GM18508 (cell line): ENCODE measurements around the gene MAN2A2.
A peak's percentile ranks its signal among the peaks of the same experiment; 100 is the strongest.
"Not testable (repeated sequence)": the region's sequence is repeated elsewhere in the genome, so short reads cannot be mapped to it uniquely, and the experiment has no call there.

ENCODE experiments used
- ATAC-seq: cut with Tn5 transposase; IDR thresholded peaks from one replicate; pipeline ENCODE4 v1.9.1; 2021; ENCODE audit warnings: moderate number of reproducible peaks; ENCODE audit not compliant: insufficient read depth, unreplicated experiment

Gene MAN2A2

GRCh38 chr15:90901175-90902039 lies 1.7 kb upstream of the MAN2A2 start:
- no peak for ATAC-seq

- peak; percentile 45 for ATAC-seq
These were observed 862 bp upstream of the MAN2A2 start for GRCh38 chr15:90902040-90902839.

GRCh38 chr15:90903733-90904536 lies 833 bp downstream of the MAN2A2 start:
- ATAC-seq, result no peak

- no peak for ATAC-seq
These were observed 1.6 kb downstream of the MAN2A2 start for GRCh38 chr15:90904746-90905145.

GRCh38 chr15:90905306-90906180 lies 2.4 kb downstream of the MAN2A2 start:
- no peak for ATAC-seq

DNA sequence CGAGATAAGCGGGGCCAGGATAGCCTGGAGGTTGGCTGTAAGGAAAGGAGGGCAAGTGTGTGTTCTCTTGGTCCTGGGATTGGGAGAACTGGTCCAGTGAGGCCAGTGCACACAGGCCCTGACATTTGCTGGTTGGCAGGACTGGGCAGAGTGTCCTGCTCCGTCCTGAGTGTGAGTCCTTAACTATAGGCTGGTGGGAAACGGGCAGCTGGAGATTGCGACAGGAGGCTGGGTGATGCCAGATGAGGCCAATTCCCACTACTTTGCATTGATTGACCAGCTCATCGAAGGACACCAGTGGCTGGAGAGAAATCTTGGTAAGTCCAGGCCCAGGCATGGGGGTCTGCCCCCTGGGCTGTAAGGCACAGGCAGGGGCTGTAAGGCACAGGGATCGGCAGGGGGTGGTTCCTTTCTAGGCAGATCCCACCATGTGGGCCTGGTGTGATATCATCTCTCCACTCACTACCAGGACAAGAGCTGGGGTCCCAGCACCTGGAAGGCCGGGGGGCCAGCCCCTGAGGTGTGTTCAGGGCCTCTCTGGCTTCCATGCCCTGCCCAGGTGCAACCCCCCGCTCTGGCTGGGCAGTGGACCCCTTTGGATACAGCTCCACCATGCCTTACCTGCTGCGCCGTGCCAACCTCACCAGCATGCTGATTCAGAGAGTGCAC lies 3.2 kb downstream of the MAN2A2 start:
- no peak for ATAC-seq

DNA sequence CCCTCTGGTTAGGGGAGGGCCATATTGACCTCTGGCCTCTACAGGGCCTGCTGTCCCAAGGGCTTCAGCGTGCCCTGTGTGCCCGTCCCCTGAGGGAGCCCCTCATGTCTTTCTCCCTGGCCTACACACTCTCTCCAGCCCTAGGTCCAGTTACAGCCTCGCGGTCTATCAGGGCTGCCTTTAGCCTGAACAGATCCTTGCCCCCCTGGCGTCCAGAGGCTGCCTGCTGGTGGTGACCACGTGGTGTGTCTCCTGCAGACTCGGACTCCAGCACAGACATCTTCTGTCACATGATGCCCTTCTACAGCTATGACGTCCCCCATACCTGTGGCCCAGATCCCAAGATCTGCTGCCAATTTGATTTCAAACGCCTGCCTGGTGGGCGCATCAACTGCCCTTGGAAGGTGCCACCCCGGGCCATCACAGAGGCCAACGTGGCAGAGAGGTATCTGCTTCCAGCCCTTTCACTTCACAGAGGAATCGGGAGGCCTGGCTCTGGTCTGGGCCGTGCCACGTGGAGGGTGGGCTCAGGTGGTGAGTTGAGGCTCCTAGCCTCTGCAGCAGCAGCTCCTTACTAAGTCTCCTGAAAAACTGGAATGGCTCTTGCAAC lies 4.1 kb downstream of the MAN2A2 start:
- ATAC-seq, result no peak

DNA sequence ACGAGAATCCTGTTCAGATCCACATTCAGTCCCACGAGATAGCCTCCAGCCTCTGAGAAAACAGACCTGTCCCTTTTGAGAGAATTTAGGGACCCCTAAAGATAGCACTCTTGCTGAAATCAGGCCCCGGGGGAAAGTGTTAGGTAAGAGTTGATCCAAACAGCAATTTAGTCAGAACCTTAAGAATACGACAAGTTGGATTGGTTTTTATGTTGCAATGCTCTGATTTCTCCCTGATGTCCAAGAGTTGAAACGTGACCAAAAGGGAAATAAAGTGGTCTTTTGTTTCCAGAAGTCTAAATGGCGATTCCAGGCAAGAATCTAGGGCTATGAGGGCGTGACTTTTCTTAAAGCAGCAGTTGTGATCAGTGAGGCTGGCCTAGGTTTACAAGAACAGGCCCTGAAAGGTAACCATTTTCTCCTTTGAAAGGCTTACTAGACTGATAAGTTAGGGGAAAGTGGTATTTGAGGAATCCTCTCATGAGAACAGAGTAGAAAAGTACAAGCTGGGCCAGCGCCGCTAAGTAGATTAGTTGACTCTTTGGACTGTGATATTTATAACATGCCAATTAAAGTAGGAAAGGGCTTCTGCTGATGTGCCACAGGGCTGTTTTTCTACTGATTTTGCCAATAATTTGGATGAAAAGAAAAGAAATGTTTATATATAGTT lies 4.9 kb downstream of the MAN2A2 start:
- no peak for ATAC-seq

DNA sequence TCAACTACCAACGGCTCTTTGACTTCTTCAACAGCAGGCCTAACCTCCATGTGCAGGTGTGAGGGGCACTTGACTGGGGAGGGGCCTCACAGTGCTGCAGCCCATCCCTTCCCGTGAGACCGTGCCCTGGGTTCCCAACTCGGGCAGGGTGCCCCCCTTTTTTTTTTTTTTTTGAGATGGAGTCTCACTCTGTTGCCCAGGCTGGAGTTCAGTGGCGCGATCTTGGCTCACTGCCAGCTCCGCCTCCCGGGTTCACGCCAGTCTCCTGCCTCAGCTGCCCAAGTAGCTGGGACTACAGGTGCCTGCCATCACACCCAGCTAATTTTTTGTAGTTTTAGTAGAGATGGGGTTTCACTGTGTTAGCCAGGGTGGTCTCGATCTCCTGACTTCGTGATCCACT lies 6.3 kb downstream of the MAN2A2 start:
- ATAC-seq, result not testable (repeated sequence)

GRCh38 chr15:90909976-90910375 lies 6.9 kb downstream of the MAN2A2 start:
- no peak for ATAC-seq

DNA sequence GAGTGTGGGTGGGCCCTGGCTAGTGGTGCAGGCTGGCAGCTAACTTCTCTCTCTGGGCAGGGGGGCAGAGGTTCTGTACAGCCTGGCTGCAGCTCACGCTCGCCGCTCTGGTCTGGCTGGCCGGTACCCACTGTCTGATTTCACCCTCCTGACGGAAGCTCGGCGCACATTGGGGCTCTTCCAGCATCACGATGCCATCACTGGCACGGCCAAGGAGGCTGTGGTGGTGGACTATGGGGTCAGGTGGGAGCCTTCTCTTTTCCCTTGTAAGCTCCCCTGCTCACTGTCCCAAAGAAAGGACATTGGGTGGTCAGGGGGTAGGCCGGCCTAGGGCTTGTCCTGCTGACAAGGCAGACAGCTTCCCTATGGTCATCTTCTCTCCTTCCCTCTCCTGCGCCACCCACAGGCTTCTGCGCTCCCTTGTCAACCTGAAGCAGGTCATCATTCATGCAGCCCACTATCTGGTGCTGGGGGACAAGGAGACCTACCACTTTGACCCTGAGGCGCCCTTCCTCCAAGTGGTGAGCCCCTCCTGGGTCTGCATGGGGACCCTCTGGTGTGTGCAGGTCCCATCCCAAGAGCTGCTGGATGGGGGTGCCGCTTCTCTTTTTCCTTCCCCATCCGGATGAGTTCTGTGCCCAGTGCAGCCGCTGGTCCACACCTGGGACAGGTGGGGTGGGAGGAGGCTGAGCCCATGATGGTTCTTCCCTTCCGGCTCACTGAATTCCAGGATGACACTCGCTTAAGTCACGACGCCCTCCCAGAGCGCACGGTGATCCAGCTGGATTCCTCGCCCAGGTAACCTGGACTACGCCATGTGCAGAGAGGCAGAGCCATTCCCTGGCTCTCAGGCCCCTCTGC lies 7.6 kb downstream of the MAN2A2 start:
- ATAC-seq, result no peak

DNA sequence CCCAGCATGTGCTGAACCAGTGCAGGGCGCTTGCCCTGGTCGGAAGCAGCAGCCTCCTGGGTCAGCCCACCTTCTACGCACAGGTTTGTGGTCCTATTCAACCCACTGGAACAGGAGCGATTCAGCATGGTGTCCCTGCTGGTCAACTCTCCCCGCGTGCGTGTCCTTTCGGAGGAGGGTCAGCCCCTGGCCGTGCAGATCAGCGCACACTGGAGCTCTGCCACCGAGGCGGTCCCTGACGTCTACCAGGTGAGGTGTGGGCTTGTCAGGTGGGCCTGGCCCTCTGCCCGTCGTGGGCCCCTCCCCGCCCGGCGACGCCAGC lies 8.2 kb downstream of the MAN2A2 start:
- no peak for ATAC-seq

DNA sequence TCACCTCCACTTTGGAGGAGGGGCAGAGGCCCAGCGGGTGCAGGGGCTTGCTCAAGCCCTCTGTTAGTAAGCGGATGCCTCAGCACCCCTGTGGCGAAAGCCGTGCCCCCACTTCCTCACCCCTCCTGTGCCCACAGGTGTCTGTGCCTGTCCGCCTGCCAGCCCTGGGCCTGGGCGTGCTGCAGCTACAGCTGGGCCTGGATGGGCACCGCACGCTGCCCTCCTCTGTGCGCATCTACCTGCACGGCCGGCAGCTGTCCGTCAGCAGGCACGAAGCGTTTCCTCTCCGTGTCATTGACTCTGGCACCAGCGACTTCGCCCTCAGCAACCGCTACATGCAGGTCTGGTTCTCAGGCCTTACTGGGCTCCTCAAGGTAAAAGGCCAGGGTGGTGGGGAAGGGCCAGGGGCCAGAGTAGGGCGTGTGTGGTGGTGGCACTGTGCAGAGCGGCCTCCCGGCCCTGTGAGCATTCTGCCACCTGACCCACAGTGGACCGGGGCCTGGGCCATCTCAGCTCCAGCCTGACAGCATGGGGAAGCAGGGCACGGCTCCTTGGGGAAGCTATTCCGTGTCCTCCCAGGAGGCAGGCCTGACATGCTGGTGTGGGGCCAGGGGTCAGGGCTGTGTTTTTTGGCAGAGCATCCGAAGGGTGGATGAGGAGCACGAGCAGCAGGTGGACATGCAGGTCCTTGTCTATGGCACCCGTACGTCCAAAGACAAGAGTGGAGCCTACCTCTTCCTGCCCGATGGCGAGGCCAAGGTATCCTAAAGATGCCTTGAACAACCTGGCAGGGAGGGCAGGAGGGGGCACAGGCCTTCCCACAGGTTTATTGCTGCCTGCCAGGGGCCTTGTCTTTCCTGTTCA lies 9.0 kb downstream of the MAN2A2 start:
- no peak for ATAC-seq

DNA sequence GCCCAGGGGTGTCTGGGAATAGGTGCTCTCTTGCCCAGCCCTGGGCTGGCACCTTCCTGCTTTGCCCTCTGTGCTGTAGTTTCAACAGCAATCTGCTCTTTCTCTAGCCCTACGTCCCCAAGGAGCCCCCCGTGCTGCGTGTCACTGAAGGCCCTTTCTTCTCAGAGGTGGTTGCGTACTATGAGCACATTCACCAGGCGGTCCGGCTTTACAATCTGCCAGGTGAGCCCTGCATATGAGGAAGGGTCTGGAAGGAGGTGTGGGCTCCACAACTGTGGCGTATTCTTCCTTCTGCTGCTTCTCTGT lies 9.6 kb downstream of the MAN2A2 start:
- ATAC-seq, result no peak

DNA sequence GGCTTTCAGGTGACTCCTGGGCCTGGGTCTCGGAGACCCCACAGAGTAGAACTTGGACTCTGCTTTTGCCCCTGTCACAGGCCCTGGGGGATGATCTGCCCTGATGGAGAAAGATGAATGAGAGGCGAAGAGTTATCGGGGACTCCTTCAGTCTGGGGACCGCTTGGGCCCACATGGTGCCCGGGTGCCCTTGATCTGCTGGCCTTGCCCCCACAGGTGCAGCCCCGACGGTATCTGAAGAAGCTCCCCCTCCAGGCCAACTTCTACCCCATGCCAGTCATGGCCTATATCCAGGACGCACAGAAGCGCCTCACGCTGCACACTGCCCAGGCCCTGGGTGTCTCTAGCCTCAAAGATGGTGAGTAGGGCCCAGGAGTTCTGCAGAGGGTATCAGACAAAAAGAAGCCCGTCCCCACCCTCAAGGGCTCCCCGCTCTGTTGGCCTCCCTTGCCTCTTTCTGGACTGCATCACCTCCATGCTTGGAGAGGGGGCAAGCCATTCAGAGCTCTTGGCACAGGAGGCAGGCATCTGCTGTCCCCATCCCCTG lies 10.4 kb downstream of the MAN2A2 start:
- no peak for ATAC-seq

GRCh38 chr15:90914305-90915080 lies 11.4 kb downstream of the MAN2A2 start:
- no peak for ATAC-seq
